GM18519 (cell line): ENCODE results near the gene CDC6.
"Not testable (repeated sequence)": the region's sequence is repeated elsewhere in the genome, so short reads cannot be mapped to it uniquely, and the experiment has no call there.

Experiments used
- ATAC-seq: cut with Tn5 transposase; IDR thresholded peaks from one replicate; pipeline ENCODE4 v1.9.1; 2021; ENCODE audit warnings: mild to moderate bottlenecking, moderate library complexity; ENCODE audit not compliant: unreplicated experiment, low FRiP score

Gene CDC6

GRCh38 chr17:40284085-40284713 is 3.5 kb upstream of the CDC6 start:
- ATAC-seq = no peak

GRCh38 chr17:40286473-40286872 is 1.2 kb upstream of the CDC6 start:
- ATAC-seq = no peak

- ATAC-seq = no peak
These were observed 553 bp upstream of the CDC6 start for GRCh38 chr17:40287159-40287493.

- ATAC-seq = no peak
These were observed 3.1 kb downstream of the CDC6 start for GRCh38 chr17:40290629-40291280.

- ATAC-seq = no peak
These were observed 3.6 kb downstream of the CDC6 start for GRCh38 chr17:40291281-40291664.

GRCh38 chr17:40293363-40293762 is 5.7 kb downstream of the CDC6 start:
- no peak for ATAC-seq

- no peak for ATAC-seq
These were observed 8.1 kb downstream of the CDC6 start for GRCh38 chr17:40295488-40296436.

GRCh38 chr17:40297511-40297910 is 9.8 kb downstream of the CDC6 start:
- no peak for ATAC-seq

GRCh38 chr17:40298726-40299125 is 11.0 kb downstream of the CDC6 start:
- ATAC-seq = no peak

- ATAC-seq = not testable (repeated sequence)
These were observed 11.6 kb downstream of the CDC6 start for GRCh38 chr17:40299159-40299757.

- ATAC-seq = no peak
These were observed 13.6 kb downstream of the CDC6 start for GRCh38 chr17:40301315-40301714.

GRCh38 chr17:40303009-40303657 is 15.5 kb downstream of the CDC6 start:
- ATAC-seq = no peak

GRCh38 chr17:40303708-40304551 is 16.3 kb downstream of the CDC6 start:
- ATAC-seq = no peak

- ATAC-seq = not testable (repeated sequence)
These were observed 16.8 kb downstream of the CDC6 start for GRCh38 chr17:40304552-40304863.

GRCh38 chr17:40304866-40305265 is 17.2 kb downstream of the CDC6 start:
- not testable (repeated sequence) for ATAC-seq

- ATAC-seq = no peak
These were observed 18.7 kb downstream of the CDC6 start for GRCh38 chr17:40306395-40306794.

GRCh38 chr17:40307001-40307730 is 19.5 kb downstream of the CDC6 start:
- no peak for ATAC-seq

GRCh38 chr17:40307740-40308239 is 20.1 kb downstream of the CDC6 start:
- ATAC-seq = no peak
